GM18505 (cell line): ENCODE results near the gene DEAF1.

Experiments used
- ATAC-seq: cut with Tn5 transposase; IDR thresholded peaks from one replicate; pipeline ENCODE4 v1.9.1; 2021; ENCODE audit not compliant: unreplicated experiment
- POLR2A ChIP-seq: IDR thresholded peaks from 4 replicates; pipeline ENCODE4 v1.6.1; 2011; ENCODE audit warnings: borderline replicate concordance; ENCODE audit not compliant: insufficient read depth, insufficient read length; ENCODE audit errors: extremely low read depth

The DEAF1 gene

GRCh38 chr11:630871-631270 is 64.2 kb downstream of the DEAF1 start:
- ATAC-seq: no peak
- TF ChIP-seq POLR2A: no peak

GRCh38 chr11:629237-629583 is 65.8 kb downstream of the DEAF1 start:
- ATAC-seq: no peak
- TF ChIP-seq POLR2A: no peak

- no peak for TF ChIP-seq POLR2A
- no peak for ATAC-seq
Measured at GRCh38 chr11:628056-628455, 67.0 kb downstream of the DEAF1 start.

GRCh38 chr11:627308-627576 is 67.8 kb downstream of the DEAF1 start:
- no peak for ATAC-seq
- TF ChIP-seq POLR2A: no peak

- no peak for TF ChIP-seq POLR2A
- no peak for ATAC-seq
Measured at GRCh38 chr11:626475-627307, 68.3 kb downstream of the DEAF1 start, which contains the start of gene SCT. SCT (minus strand) TSS chr11:627181; CDS start chr11:627143, 38 bp downstream.

- no peak for ATAC-seq
- no peak for TF ChIP-seq POLR2A
Measured at GRCh38 chr11:625636-626268, 69.3 kb downstream of the DEAF1 start.

- no peak for TF ChIP-seq POLR2A
- ATAC-seq: no peak
Measured at GRCh38 chr11:624705-625635, 70.1 kb downstream of the DEAF1 start, which contains the start of gene CDHR5. CDHR5 (minus strand) TSS chr11:624955; CDS start chr11:624902, 53 bp downstream.

GRCh38 chr11:623999-624704 is 70.9 kb downstream of the DEAF1 start:
- no peak for TF ChIP-seq POLR2A
- ATAC-seq: no peak

GRCh38 chr11:623349-623869 is 71.6 kb downstream of the DEAF1 start:
- ATAC-seq: no peak
- no peak for TF ChIP-seq POLR2A

GRCh38 chr11:621838-622237 is 73.2 kb downstream of the DEAF1 start:
- no peak for ATAC-seq

GRCh38 chr11:620935-621814 is 73.8 kb downstream of the DEAF1 start:
- no peak for TF ChIP-seq POLR2A
- no peak for ATAC-seq

More at GRCh38 chr11:621838-622237, 73.2 kb downstream of the DEAF1 start:
- no peak for TF ChIP-seq POLR2A

GRCh38 chr11:620201-620600 is 74.8 kb downstream of the DEAF1 start:
- no peak for ATAC-seq
- TF ChIP-seq POLR2A: no peak
